NCI-H2081 treated with DMSO at 0.1 percent for 48 hours (cell line): ENCODE data around the gene MED25.
A peak's percentile ranks its signal among the peaks of the same experiment; 100 is the strongest.

Experiments used
- DNase-seq: peaks from one replicate; lab custom pipeline; 2025; lab: John Stamatoyannopoulos, UW

Gene MED25

GRCh38 chr19:49858088-49858985, 40.2 kb downstream of the MED25 start:
- no peak for DNase-seq

DNA sequence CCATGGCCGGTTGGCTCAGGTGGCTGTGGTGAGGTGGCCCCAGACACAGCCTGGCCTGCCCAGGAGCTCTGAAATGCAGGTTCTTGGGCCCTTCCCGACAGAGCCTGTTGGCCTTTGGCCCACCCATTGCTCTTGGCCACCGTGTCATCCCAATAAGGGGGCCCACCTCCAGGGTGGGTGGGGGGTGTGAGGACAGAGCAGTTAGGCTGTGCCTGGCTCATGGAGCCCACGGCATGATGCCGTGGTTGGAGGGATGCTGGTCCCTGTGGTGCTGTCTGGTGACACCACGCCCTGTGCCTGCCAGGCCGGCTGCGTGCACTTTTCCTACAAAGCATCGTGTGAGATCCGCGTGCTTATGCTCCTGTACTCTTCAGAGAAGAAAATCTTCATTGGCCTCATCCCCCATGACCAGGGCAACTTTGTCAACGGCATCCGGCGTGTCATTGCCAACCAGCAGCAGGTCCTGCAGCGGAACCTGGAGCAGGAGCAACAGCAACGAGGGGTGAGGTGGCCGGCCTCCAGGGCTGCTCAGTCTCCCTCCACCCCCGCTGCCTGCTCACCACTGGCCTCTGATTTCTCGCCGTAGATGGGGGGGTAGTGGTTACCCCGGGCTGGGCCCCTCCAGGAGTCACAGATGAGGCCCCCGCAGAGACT, 41.7 kb downstream of the MED25 start:
- DNase-seq, result no peak

DNA sequence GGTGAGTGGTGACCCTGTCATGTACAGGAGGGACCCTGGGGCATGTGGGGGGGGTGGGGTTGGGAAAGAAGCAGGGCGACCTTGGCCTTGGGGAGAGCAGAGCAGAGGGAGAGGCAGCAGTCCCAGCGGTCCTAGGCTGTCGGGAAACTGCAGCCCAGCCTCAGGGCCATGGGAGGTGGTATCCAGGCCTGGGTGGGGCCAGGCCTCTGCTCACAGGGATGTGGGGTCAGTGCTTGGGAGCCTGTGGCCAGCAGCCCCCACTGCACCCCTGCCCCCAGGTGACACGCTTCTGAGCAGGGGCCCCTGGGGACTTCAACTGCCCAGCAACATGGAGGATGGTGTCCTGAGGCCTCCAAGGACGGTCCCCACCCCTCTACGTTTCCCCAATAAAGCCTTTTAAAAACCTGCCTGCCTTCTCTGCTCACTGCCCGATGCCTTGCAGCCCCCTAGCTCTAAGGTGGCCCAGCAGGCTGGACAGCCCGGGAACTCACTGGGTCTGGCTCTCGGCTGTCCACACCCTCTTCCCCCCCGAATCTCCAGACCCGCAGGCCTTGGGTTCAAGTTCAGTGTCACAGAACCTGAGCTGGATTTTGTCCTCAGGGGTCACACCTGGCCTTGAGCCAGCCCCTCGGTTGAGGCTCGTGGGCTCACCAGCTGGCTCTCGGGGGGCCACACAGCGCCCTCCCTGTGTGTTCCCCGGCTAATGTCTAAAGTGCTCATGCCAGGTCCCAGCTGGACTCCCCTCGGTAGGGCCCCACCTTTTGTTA, 42.4 kb downstream of the MED25 start:
- no peak for DNase-seq

- no peak for DNase-seq
Measured at GRCh38 chr19:49861107-49861506, 43.0 kb downstream of the MED25 start.

DNA sequence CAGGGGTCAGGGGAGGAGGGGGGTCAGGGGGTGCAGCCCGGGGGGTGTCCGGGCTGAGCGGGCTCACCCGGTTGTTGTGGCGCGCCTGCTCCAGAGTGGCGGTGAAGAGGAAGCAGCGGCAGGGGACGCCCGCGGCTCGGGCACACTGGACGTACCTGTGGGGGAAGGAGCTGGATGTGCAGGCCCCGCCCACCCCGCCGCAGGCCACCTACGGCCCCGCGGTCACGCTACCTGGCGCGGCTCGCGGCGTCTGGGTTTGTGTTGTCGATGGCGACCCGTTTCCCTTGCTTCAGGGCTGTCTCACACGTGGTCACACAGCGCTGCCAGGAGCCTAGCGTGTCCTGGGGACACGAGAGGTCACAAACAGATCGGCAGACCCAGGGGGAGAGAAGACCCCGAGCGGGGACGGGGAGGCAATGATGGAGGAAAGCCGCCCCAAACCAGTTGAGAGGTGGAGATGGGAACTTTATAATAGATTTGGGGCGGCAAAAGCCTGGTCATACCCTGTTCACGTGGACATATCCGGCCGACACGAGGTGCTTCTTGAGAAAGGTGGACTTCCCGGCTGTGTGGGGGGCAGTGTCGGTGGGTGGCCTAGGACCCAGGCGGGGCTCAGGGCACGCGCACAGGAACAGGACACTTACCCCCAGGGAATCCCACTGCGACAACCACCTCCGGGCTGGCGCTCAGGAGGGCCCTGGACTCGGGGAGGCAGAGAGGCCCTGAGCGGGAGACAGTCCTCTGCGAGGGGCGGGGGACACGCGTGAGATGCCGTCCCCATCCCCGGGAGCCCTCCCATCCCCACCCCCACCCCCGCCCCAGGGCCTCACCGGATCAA, 43.7 kb downstream of the MED25 start:
- no peak for DNase-seq

- DNase-seq, result no peak
Measured at GRCh38 chr19:49862391-49863253, 44.5 kb downstream of the MED25 start.

- no peak for DNase-seq
Measured at GRCh38 chr19:49863254-49863934, 45.3 kb downstream of the MED25 start.

GRCh38 chr19:49863935-49864320, 45.8 kb downstream of the MED25 start:
- DNase-seq, result no peak

- no peak for DNase-seq
Measured at GRCh38 chr19:49864890-49865289, 46.8 kb downstream of the MED25 start.

GRCh38 chr19:49866933-49867782, 49.1 kb downstream of the MED25 start, which contains the start of gene PNKP:
PNKP (minus strand) TSS chr19:49867576; CDS start chr19:49867204, 372 bp downstream.
- peak; percentile 56 for DNase-seq

- DNase-seq, result no peak
Measured at GRCh38 chr19:49869009-49869483, 51.0 kb downstream of the MED25 start.

DNA sequence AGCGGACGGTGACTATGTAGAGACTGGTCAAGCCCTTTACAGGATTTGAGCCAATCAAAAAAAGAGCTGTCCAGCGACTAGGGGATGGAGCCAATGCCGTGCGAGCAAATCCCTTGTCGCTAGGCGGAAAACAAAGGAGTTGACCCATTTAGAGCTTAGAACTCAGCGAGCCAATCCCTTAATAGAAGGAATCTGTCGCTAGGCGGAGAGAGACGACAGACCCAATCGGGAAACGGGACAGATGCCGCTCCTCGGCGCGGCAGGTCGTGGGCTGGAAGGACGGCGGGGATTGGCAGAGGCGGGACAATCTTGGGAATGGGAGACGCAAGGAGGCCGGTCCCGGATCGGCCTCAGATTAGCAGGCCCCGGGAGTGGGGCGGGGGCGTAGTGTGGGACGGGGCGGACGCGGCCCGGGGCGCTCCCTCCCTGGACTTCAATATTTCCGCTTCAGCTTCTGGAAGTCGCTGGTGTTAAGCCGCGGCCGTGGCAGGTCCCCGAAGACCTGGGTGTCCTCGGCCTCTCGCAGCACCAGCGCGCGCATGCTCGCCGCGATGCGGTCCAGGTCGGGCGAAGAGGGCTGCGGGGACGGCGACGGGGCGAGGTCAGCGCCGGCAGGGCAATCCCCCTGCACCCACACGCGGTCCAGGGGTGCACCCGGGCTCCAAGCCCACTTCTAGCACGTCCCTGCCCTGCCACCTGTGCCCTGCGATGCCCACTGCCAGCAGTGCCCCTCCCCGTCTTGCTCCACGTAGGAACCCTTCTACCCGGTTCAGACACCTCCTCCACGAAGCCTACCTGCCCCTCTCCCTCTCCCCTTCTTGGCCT, 51.6 kb downstream of the MED25 start:
- peak; percentile 99 for DNase-seq

DNA sequence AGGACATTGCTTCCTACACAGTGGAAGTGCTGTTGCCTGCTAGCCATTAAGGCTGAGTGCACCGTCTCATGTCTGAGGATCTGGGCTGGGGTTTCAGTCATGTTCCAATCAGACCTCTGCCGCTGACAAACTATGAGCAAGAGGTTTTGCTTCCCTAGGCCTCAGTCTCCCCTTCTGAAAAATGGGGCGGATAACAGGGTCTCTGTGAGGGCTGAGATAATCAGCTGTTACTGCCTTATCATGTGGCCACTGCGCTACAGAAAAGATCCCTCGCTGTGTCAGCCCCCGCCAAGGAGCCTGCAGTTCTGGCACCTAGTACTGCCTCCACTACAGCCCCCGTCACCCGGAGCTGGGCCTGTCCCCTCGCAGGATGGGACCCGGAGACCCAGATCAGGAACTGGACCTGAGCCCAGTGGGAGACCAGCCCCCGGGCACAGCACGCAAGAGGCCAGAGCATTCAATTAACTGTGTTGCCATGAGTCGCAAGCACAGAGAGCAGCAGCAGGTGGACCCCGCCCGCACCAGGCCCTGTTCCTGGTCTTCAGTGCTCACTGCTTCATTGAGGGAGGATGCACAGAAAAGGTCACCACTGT, 52.3 kb downstream of the MED25 start:
- DNase-seq, result no peak

GRCh38 chr19:49871349-49871985, 53.4 kb downstream of the MED25 start:
- no peak for DNase-seq

DNA sequence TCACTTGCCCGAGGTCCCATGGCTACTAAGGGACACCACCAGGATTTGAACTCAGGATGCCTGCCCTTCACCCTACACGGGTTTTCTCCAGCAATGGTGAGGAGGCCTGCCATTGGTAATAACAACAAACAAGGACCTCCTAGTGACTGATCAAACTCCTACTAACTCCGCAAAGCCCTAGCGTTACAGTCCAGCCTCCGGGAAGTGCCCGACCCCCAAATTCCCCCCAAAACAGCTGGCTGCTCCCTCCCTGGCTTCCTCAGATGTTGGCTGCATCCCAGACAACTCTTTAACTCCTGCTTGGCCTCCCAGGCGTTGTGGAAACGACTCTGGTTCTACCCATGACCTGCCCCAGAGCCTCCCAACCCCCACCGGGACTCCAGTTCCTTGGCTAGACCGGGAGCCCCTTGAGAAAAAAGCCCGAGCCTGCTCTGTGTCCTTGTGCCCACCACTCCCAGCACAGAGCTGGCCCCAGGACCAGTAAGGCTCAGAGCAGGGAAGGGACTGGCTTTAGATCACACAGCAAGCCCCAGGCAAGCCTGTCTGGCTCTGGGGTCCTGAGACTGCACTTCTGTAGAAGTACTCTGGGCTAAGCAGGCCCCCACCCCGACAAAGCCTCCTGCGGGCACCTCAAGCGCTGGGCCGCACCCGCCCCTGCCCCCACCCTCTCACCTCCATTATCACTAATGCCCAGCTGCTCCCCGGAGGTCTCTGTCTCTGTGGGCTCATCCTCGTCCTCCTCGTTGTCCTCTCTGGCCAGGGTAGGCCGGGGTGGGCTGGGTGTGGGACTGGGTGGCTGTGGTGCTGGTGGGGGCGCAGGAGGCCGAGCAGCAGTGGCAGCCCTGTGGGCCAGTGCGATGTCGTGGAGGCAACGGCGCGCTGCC, 54.4 kb downstream of the MED25 start:
- no peak for DNase-seq

GRCh38 chr19:49873129-49873521, 55.0 kb downstream of the MED25 start:
- no peak for DNase-seq
